Stimulated activated naive CD8-positive, alpha-beta T cell treated with anti-CD3 and anti-CD28 coated beads, Interleukin-15, Interleukin-2, amounts not matched to agents 100 ng/mL and 50 ng/mL, for 24 hours (primary cell): Measurements from ENCODE around the gene HES6.

ENCODE experiments used
- H3K27ac Mint-ChIP-seq: one replicate; pipeline ENCODE4 v1.8.0; 2021; ENCODE audit warnings: mild to moderate bottlenecking, mixed read lengths
- H3K27me3 Mint-ChIP-seq: one replicate; pipeline ENCODE4 v1.8.0; 2021; ENCODE audit warnings: mixed read lengths
- H3K36me3 Mint-ChIP-seq: one replicate; pipeline ENCODE4 v1.8.0; 2021; ENCODE audit warnings: low read depth, mixed read lengths
- H3K4me1 Mint-ChIP-seq: one replicate; pipeline ENCODE4 v1.8.0; 2021; ENCODE audit warnings: low read depth, mixed read lengths
- H3K4me3 Mint-ChIP-seq: one replicate; pipeline ENCODE4 v1.8.0; 2021; ENCODE audit warnings: mild to moderate bottlenecking, mixed read lengths
- H3K9me3 Mint-ChIP-seq: one replicate; pipeline ENCODE4 v1.8.0; 2021; ENCODE audit warnings: mixed read lengths

The HES6 gene

DNA sequence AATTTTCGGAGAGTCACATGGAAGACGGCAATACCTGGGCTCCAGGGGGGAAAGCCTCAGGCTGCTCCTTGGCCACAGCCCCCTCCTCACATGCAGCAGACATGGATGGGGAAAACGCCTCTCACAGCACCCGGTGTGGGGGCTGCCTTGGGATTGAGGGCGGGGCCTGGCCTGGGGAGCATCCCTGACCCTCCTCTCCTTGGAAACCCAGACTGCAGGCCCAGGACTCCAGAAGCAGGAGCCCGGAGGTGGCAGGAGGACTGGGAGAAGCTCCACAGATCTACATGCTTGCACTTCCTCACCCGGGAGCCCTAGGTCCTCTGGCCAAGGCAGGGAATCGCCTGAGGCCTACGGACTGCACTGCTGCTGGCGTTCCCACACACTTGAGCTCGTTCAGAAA, 12.1 kb upstream of the HES6 start:
- Mint-ChIP-seq H3K27ac (no peak overlapping the region), H3K9me3 (no peaks in the 10 kb centered on the region), H3K27me3 (no peaks in the 10 kb centered on the region), H3K4me3 (no peak overlapping the region), H3K4me1 (no peaks in the 10 kb centered on the region), H3K36me3 (peaks cover 34% of the 10 kb centered on the region)

GRCh38 chr2:238251331-238251730, 11.5 kb upstream of the HES6 start:
- no peaks in the 10 kb centered on the region for H3K4me1 Mint-ChIP-seq
- H3K4me3 Mint-ChIP-seq = no peak overlapping the region
- H3K27ac Mint-ChIP-seq = no peak overlapping the region
- peaks cover 34% of the 10 kb centered on the region for H3K36me3 Mint-ChIP-seq
- H3K27me3 Mint-ChIP-seq = no peaks in the 10 kb centered on the region
- H3K9me3 Mint-ChIP-seq = no peaks in the 10 kb centered on the region

DNA sequence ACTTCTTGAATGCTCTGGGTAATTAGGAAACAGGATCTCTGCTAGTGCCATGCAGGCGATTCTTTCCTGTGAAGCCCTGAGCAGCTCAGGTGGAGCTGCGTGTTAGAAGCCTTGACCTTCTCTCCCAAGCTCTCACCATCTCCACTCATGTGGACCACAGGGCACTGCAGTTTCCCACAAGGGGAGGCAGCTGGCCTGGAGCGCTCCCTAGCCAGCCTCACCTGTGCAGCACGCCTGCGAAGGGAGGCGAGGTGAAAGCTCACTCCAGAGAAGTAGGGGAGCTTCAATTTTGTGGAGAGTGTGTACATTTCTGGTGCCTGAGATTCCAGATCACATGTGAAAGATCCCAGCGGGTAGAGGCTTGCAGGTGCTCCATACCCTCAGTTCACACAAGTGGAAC, 11.1 kb upstream of the HES6 start:
- Mint-ChIP-seq H3K4me1 (no peaks in the 10 kb centered on the region), H3K9me3 (no peaks in the 10 kb centered on the region), H3K36me3 (peaks cover 38% of the 10 kb centered on the region), H3K27me3 (no peaks in the 10 kb centered on the region), H3K27ac (no peak overlapping the region), H3K4me3 (no peak overlapping the region)

GRCh38 chr2:238247841-238248453, 8.1 kb upstream of the HES6 start:
- no peak overlapping the region for H3K4me3 Mint-ChIP-seq
- no peaks in the 10 kb centered on the region for H3K9me3 Mint-ChIP-seq
- no peaks in the 10 kb centered on the region for H3K4me1 Mint-ChIP-seq
- H3K36me3 Mint-ChIP-seq = peaks cover 43% of the 10 kb centered on the region
- no peaks in the 10 kb centered on the region for H3K27me3 Mint-ChIP-seq
- no peak overlapping the region for H3K27ac Mint-ChIP-seq

DNA sequence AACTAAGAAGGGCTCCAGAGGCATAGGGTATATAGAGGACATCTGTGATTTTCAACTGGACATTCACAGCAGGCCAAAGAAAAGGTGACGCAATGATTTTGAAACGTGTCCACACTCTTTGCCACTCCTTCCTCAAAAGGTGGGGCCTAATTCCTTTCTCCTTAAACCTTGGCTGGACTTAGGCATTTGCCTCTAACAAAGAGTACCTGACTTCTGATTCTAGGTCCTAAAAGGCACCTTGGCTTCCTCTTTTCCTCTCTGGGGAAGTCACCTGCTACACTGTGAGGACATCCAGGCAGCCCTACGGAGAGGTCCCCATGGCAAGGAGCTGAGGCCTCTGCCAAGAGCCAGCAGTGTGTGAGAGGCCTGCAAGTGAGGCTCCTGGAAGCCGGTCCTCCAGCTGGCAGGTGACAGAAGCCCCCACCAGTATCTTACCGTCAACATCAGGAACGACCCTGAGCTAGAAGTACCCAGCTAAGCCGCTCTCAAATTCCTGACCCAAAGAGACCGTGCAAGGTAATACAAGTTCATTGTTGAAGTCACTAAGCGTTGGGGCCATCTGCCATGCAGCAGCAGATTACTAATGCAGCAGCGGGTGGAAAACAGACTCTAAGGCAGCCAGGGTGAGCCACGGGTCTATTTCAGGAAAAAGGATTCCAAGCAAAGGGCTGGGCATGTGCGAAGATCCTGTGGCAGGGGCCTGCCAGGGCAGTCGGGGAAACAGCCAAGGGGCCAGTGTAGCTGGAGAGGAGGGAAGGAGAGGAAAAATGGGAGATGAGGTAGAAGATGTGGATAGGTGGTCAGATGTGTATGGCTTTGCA, 7.4 kb upstream of the HES6 start:
- H3K27ac Mint-ChIP-seq = no peak overlapping the region
- H3K27me3 Mint-ChIP-seq = no peaks in the 10 kb centered on the region

GRCh38 chr2:238244151-238244550, 4.3 kb upstream of the HES6 start:
- Mint-ChIP-seq H3K4me3 (no peak overlapping the region), H3K27me3 (peaks cover 10% of the 10 kb centered on the region), H3K9me3 (no peaks in the 10 kb centered on the region), H3K36me3 (peaks cover 28% of the 10 kb centered on the region), H3K27ac (no peak overlapping the region), H3K4me1 (peaks cover 11% of the 10 kb centered on the region)

More for the DNA sequence above, 7.4 kb upstream of the HES6 start:
- Mint-ChIP-seq H3K4me3 (no peak overlapping the region), H3K4me1 (no peaks in the 10 kb centered on the region), H3K9me3 (no peaks in the 10 kb centered on the region), H3K36me3 (peaks cover 39% of the 10 kb centered on the region)

DNA sequence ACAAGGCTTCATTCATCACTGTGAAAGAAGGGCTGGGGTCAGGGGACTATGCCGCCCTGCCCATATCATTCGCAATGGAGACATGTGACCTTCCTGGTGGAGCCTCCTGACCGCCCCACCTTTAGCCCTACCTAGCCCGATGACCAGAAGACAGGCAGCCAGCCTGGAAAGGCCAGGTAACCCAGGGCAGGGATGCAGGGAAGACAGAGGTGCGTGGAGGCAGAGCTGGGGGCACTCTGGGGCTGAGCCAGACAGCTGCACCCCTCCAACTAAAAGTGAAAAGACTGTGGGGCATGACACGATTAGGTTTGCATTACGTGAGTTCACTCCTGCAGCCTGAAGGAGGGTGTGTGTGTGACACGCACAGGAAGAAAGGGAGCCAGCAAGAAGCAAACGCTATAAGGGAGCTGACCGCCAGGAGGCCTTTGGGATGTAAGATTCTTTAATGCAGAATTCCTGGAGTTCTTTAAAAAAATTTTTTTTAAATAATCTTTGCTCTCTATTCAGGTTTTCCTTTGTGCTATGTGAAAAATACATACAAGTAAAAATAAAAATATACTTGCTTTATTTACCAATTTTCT, 3.7 kb upstream of the HES6 start:
- Mint-ChIP-seq H3K4me3 (no peak overlapping the region), H3K36me3 (peaks cover 28% of the 10 kb centered on the region), H3K9me3 (no peaks in the 10 kb centered on the region), H3K4me1 (peaks cover 11% of the 10 kb centered on the region), H3K27me3 (peaks cover 11% of the 10 kb centered on the region), H3K27ac (no peak overlapping the region)

- Mint-ChIP-seq H3K27ac (no peak overlapping the region), H3K4me1 (peaks cover 11% of the 10 kb centered on the region), H3K27me3 (peaks cover 18% of the 10 kb centered on the region), H3K4me3 (no peak overlapping the region), H3K36me3 (peaks cover 24% of the 10 kb centered on the region), H3K9me3 (no peaks in the 10 kb centered on the region)
Measured at GRCh38 chr2:238242731-238243495, 3.1 kb upstream of the HES6 start.

DNA sequence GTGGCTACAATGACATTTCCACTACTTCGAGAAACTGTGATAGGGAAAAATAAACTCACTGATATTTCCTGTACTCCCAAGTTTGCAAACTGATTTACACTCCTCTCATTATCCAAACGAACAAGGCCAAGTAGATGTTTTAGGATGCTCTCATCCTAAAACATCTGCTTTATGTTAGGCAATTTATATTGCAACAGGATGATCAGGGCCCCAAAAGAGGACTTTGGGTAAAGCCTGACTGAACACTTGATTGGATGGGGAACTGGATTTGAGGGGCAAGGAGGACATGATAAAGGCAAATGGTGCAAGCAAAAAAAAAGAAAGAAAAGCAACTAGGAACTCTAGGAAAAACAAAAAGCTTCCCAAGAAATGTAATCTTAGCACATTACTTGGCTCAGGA, 2.1 kb upstream of the HES6 start:
- H3K27ac Mint-ChIP-seq = no peak overlapping the region
- H3K36me3 Mint-ChIP-seq = peaks cover 18% of the 10 kb centered on the region
- peak overlapping the region; percentile 1 for H3K4me3 Mint-ChIP-seq
- no peaks in the 10 kb centered on the region for H3K9me3 Mint-ChIP-seq
- H3K4me1 Mint-ChIP-seq = peaks cover 11% of the 10 kb centered on the region
- peaks cover 26% of the 10 kb centered on the region for H3K27me3 Mint-ChIP-seq

DNA sequence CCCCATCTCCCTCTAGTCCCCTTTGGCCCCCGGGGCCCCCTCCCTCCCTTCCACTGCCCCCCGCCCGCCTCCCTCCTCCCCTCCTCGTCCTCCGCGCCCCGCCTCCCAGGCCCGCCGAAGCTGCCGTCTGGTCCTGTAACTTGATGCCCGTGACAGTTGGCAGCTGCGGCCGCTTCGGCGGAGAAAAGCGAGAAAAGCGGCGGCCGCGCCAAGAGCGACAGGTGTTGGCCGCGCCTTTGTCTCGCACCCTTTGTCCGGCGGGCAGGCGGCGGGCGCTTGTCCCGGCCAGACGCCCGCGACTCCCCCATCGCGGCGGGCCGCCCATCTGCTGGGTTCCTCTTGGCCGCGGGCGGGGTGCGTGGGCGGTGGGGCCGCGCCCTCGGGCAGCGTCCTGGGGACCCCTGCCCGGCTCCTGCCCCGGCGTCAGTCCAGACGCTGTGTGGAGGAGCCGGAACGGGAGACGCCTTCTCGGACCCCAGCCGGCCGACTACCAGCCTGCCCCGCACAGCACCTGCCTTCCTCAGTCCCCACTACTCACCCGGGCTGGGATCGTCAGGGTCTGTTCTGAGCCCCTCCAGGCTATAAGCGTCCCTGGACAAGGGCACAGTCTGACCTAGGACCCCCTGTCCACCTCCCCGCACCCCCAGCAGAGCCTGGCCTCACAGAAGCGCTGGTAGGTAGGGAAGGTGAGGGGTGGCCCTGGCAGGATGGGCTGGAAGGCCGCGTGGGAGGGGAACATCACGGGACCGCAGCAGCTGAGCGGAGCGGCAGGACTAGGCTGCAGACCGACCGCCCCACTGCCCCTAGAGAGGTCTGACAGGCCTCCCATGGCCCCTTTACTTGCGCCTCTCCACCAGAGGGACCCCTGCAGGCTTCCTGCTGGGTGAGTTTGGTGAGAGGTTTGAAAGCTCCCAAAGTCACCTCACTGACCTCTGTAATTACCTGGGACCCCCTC, 1.2 kb upstream of the HES6 start:
- H3K4me3 Mint-ChIP-seq = no peak overlapping the region
- peaks cover 15% of the 10 kb centered on the region for H3K36me3 Mint-ChIP-seq
- peaks cover 30% of the 10 kb centered on the region for H3K27me3 Mint-ChIP-seq
- H3K4me1 Mint-ChIP-seq = peaks cover 11% of the 10 kb centered on the region
- H3K9me3 Mint-ChIP-seq = no peaks in the 10 kb centered on the region
- no peak overlapping the region for H3K27ac Mint-ChIP-seq

GRCh38 chr2:238239543-238239862, 335 bp downstream of the HES6 start:
- Mint-ChIP-seq H3K4me1 (peaks cover 18% of the 10 kb centered on the region), H3K4me3 (peak overlapping the region; percentile 43), H3K9me3 (no peaks in the 10 kb centered on the region), H3K36me3 (peaks cover 3% of the 10 kb centered on the region), H3K27me3 (peaks cover 41% of the 10 kb centered on the region), H3K27ac (no peak overlapping the region)

GRCh38 chr2:238238766-238239542, 884 bp downstream of the HES6 start:
- H3K4me1 Mint-ChIP-seq = peaks cover 19% of the 10 kb centered on the region
- H3K36me3 Mint-ChIP-seq = no peaks in the 10 kb centered on the region
- H3K27ac Mint-ChIP-seq = no peak overlapping the region
- peaks cover 41% of the 10 kb centered on the region for H3K27me3 Mint-ChIP-seq
- H3K4me3 Mint-ChIP-seq = peak overlapping the region; percentile 43
- H3K9me3 Mint-ChIP-seq = no peaks in the 10 kb centered on the region

DNA sequence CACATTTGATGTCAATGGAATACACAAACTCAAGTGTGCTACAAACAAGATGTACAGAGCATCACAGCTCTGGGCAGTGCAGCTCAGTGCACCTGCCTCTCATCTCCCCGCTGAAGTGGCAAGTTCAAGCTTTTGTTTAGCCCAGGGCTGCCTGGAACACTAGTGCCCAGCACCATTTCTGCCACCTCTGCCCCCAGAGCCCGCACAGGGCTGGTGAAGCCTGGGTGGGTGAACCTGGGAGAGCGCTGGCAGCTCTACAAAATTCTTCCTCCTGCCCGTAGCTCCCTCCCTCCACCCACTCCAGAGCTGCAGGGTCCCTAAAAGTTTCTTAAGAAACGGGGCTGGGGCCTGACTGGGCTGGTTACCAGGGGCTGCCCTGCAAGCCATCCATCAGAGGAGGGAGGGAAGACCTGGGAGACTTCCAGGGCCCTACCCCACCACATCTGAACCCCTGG, 1.5 kb downstream of the HES6 start:
- Mint-ChIP-seq H3K9me3 (no peaks in the 10 kb centered on the region), H3K27ac (no peak overlapping the region), H3K4me1 (peaks cover 19% of the 10 kb centered on the region), H3K4me3 (peak overlapping the region; percentile 47), H3K27me3 (peaks cover 43% of the 10 kb centered on the region), H3K36me3 (no peaks in the 10 kb centered on the region)
